ENCODE data around the gene KASH5. TPM values are rescaled to one million over a fixed set of nuclear protein-coding genes. Genes with fewer than 3 reads are reported as not detected.

KASH5 gene
- total RNA-seq, 1 experiment from 2014 or later = not detected

- Histone ChIP-seq H3K18ac (ENCODE audit: insufficient read length, low read depth, low read length) (no peak overlapping the region), H3K27me3 (ENCODE audit: insufficient read depth, low read length) (no peaks in the 10 kb centered on the region), H3K27ac (ENCODE audit: insufficient read length, low read depth, low read length) (no peak overlapping the region), H4K5ac (ENCODE audit: insufficient read length, low read depth, low read length) (no peak overlapping the region), H3K79me1 (ENCODE audit: insufficient read depth, low read depth, low read length, poor library complexity, severe bottlenecking) (peaks cover 6% of the 10 kb centered on the region), H3K23ac (ENCODE audit: insufficient read length, low read depth, low read length) (no peak overlapping the region), H3K4ac (ENCODE audit: low read depth, low read length) (no peak overlapping the region), H3K4me2 (ENCODE audit: insufficient read depth, insufficient read length, low read length) (no peak overlapping the region), H3K79me2 (ENCODE audit: insufficient read depth, low read length) (peaks cover 3% of the 10 kb centered on the region; the same call in 1 of the 2 replicates), H3K14ac (ENCODE audit: insufficient read depth, low read length) (no peak overlapping the region), H2BK120ac (ENCODE audit: low read depth, low read length, poor library complexity, severe bottlenecking) (no peak overlapping the region), H4K91ac (ENCODE audit: insufficient read length, low read depth, low read length) (no peak overlapping the region), H2AK5ac (ENCODE audit: insufficient read length, low read length) (no peak overlapping the region), H4K8ac (replicated peaks; ENCODE audit: insufficient read length, low read depth, low read length) (no peak overlapping the region), H3K23me2 (ENCODE audit: insufficient read length, low read depth, low read length, poor library complexity, severe bottlenecking) (no peaks in the 10 kb centered on the region), H2BK5ac (ENCODE audit: insufficient read length, low read length) (no peak overlapping the region), H3T11ph (ENCODE audit: low read length) (no peak overlapping the region), H4K20me1 (ENCODE audit: control insufficient read depth, insufficient read depth, insufficient read length) (no peaks in the 10 kb centered on the region), H2BK20ac (ENCODE audit: low read depth, low read length, poor library complexity, severe bottlenecking) (no peak overlapping the region), H3K9me3 (ENCODE audit: control insufficient read depth, low read depth, low read length) (no peaks in the 10 kb centered on the region), H2BK15ac (ENCODE audit: low read depth, low read length) (no peak overlapping the region), H3K56ac (ENCODE audit: insufficient read length, low read depth, low read length) (no peak overlapping the region), H2AFZ (ENCODE audit: low read length) (no peak overlapping the region), H3K9ac (ENCODE audit: extremely low read depth, insufficient read length, low read length) (no peak overlapping the region), H2BK12ac (ENCODE audit: insufficient read length, low read depth, low read length) (no peak overlapping the region), H3K4me1 (ENCODE audit: insufficient read depth, low read length) (no peaks in the 10 kb centered on the region)
- Mint-ChIP-seq H3K9me3 (no peaks in the 10 kb centered on the region), H3K4me1 (peaks cover 4 to 23% of the 10 kb centered on the region in 2 experiments), H3K27ac (peak overlapping the region; percentile 30 to 52 (median 44); a peak in 4 of 7 replicates), H3K36me3 (ENCODE audit: insufficient read depth in 1 of 3, low read depth in 3 of 3) (peaks cover 72 to 89% (median 83%) of the 10 kb centered on the region in 3 experiments; a peak in 6 of 7 replicates), H3K27me3 (ENCODE audit: low read depth) (no peaks in the 10 kb centered on the region), H3K4me3 (no peak overlapping the region)
- no peak for TF ChIP-seq CTCF (conservative IDR thresholded peaks at IDR 0.05)
- no peak for DNase-seq
- no CpG with 5 or more reads among the region's 12 CpGs for WGBS (ENCODE audit: extremely low coverage, insufficient read length, low lambda C conversion rate)
These were observed 32.1 kb upstream of the KASH5 start for GRCh38 chr19:49355909-49356353.
